Ovary (tissue), 3 donors: Measurements from ENCODE around the gene OR2H1.

Source experiments
- CTCF ChIP-seq, 3 donors: fragments of 450-650 bp in 2 of 3; fragments of 200-600 bp in 1 of 3; IDR thresholded peaks; one replicate each; pipeline versions ENCODE4 v1.5.1 to v1.8.0; 2016 to 2022; ENCODE audit warnings: antibody characterized with exemption in 3 of 3, mild to moderate bottlenecking in 1 of 3
- EP300 ChIP-seq: sonication (generic); formaldehyde crosslinking; IDR thresholded peaks from one replicate; pipeline ENCODE4 v1.6.1; 2017; ENCODE audit warnings: antibody characterized with exemption
- POLR2A ChIP-seq: fragments of 450-650 bp; IDR thresholded peaks from one replicate; pipeline ENCODE4 v1.6.1; 2017; ENCODE audit warnings: antibody characterized with exemption, mild to moderate bottlenecking, moderate library complexity
- donor health status: DM: no; HTN: no; CAD: no.

- no peak for TF ChIP-seq CTCF (IDR thresholded peaks at IDR 0.05)
- no peak for TF ChIP-seq EP300
- no peak for TF ChIP-seq POLR2A
These were observed 52.3 kb downstream of the OR2H1 start for GRCh38 chr6:29509239-29509638.
